ENCODE measurements around the gene NKX6-2. TPM values are rescaled to one million over a fixed set of nuclear protein-coding genes. Genes with fewer than 3 reads are reported as not detected.

NKX6-2 gene
- total RNA-seq, 1 donor from 2014 or later = not detected

- no peak for DNase-seq (ENCODE audit: low spot score)
These were observed 27.1 kb upstream of the NKX6-2 start for GRCh38 chr10:132813001-132813401.

GRCh38 chr10:132812520-132812919 is 26.6 kb upstream of the NKX6-2 start:
- DNase-seq (ENCODE audit: low spot score) = no peak

GRCh38 chr10:132811891-132812481 is 26.0 kb upstream of the NKX6-2 start:
- DNase-seq (ENCODE audit: low spot score) = no peak

- no peak for DNase-seq (ENCODE audit: low spot score)
These were observed 25.1 kb upstream of the NKX6-2 start for GRCh38 chr10:132810807-132811700.

GRCh38 chr10:132810141-132810806 is 24.3 kb upstream of the NKX6-2 start:
- DNase-seq (ENCODE audit: low spot score) = no peak

GRCh38 chr10:132809232-132810140 is 23.5 kb upstream of the NKX6-2 start:
- DNase-seq (ENCODE audit: low spot score) = no peak

- no peak for DNase-seq (ENCODE audit: low spot score)
These were observed 22.7 kb upstream of the NKX6-2 start for GRCh38 chr10:132808383-132809231.

GRCh38 chr10:132807621-132808049 is 21.7 kb upstream of the NKX6-2 start:
- no peak for DNase-seq (ENCODE audit: low spot score)

GRCh38 chr10:132806561-132807003 is 20.6 kb upstream of the NKX6-2 start:
- DNase-seq (ENCODE audit: low spot score) = no peak

GRCh38 chr10:132806110-132806509 is 20.2 kb upstream of the NKX6-2 start:
- DNase-seq (ENCODE audit: low spot score) = no peak

GRCh38 chr10:132805599-132805998 is 19.7 kb upstream of the NKX6-2 start:
- DNase-seq (ENCODE audit: low spot score) = no peak

GRCh38 chr10:132804785-132805426 is 19.0 kb upstream of the NKX6-2 start:
- DNase-seq (ENCODE audit: low spot score) = no peak

GRCh38 chr10:132804287-132804686 is 18.3 kb upstream of the NKX6-2 start:
- no peak for DNase-seq (ENCODE audit: low spot score)

- no peak for DNase-seq (ENCODE audit: low spot score)
These were observed 17.7 kb upstream of the NKX6-2 start for GRCh38 chr10:132803416-132804210.

GRCh38 chr10:132802694-132803320 is 16.9 kb upstream of the NKX6-2 start:
- DNase-seq (ENCODE audit: low spot score) = no peak

GRCh38 chr10:132802048-132802447 is 16.1 kb upstream of the NKX6-2 start:
- no peak for DNase-seq (ENCODE audit: low spot score)

- DNase-seq (ENCODE audit: low spot score) = no peak
These were observed 13.9 kb upstream of the NKX6-2 start for GRCh38 chr10:132799865-132800264.

- no peak for DNase-seq (ENCODE audit: low spot score)
These were observed 12.9 kb upstream of the NKX6-2 start for GRCh38 chr10:132798876-132799275.

GRCh38 chr10:132798403-132798802 is 12.5 kb upstream of the NKX6-2 start:
- DNase-seq (ENCODE audit: low spot score) = no peak

Data from mucosa of gallbladder (tissue), 1 donor.